Measurements from ENCODE around the gene RPS28.
A peak's percentile ranks its signal among the peaks of the same experiment; 100 is the strongest.
"Not testable (repeated sequence)": the region's sequence is repeated elsewhere in the genome, so short reads cannot be mapped to it uniquely, and the experiment has no call there.

RPS28 gene

GRCh38 chr19:8310342-8311055 lies 10.8 kb upstream of the RPS28 start:
- Histone ChIP-seq H3K36me3 (peaks cover 35% of the 10 kb centered on the region), H3K27me3 (no peaks in the 10 kb centered on the region), H3K9me3 (no peaks in the 10 kb centered on the region), H3K4me3 (ENCODE audit: low read depth, low read length) (no peak overlapping the region), H3K4me1 (no peaks in the 10 kb centered on the region; the same call in 1 of the 2 replicates)
- TF ChIP-seq, protein P1, sequence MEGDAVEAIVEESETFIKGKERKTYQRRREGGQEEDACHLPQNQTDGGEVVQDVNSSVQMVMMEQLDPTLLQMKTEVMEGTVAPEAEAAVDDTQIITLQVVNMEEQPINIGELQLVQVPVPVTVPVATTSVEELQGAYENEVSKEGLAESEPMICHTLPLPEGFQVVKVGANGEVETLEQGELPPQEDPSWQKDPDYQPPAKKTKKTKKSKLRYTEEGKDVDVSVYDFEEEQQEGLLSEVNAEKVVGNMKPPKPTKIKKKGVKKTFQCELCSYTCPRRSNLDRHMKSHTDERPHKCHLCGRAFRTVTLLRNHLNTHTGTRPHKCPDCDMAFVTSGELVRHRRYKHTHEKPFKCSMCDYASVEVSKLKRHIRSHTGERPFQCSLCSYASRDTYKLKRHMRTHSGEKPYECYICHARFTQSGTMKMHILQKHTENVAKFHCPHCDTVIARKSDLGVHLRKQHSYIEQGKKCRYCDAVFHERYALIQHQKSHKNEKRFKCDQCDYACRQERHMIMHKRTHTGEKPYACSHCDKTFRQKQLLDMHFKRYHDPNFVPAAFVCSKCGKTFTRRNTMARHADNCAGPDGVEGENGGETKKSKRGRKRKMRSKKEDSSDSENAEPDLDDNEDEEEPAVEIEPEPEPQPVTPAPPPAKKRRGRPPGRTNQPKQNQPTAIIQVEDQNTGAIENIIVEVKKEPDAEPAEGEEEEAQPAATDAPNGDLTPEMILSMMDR (IDR thresholded peaks at IDR 0.05; ENCODE audit: low read depth, low read length), result no peak
- DNase-seq, result peak; percentile 13

GRCh38 chr19:8311461-8312260 lies 9.6 kb upstream of the RPS28 start:
- TF ChIP-seq, protein P1 (IDR thresholded peaks at IDR 0.05; ENCODE audit: low read depth, low read length), result no peak
- no peaks in the 10 kb centered on the region; the same call in 1 of the 2 replicates for H3K4me1 ChIP-seq
- DNase-seq, result peak; percentile 47
- H3K27me3 ChIP-seq, result no peaks in the 10 kb centered on the region
- no peak overlapping the region for H3K4me3 ChIP-seq (ENCODE audit: low read depth, low read length)
- peaks cover 32% of the 10 kb centered on the region for H3K36me3 ChIP-seq
- H3K9me3 ChIP-seq, result no peaks in the 10 kb centered on the region

DNA sequence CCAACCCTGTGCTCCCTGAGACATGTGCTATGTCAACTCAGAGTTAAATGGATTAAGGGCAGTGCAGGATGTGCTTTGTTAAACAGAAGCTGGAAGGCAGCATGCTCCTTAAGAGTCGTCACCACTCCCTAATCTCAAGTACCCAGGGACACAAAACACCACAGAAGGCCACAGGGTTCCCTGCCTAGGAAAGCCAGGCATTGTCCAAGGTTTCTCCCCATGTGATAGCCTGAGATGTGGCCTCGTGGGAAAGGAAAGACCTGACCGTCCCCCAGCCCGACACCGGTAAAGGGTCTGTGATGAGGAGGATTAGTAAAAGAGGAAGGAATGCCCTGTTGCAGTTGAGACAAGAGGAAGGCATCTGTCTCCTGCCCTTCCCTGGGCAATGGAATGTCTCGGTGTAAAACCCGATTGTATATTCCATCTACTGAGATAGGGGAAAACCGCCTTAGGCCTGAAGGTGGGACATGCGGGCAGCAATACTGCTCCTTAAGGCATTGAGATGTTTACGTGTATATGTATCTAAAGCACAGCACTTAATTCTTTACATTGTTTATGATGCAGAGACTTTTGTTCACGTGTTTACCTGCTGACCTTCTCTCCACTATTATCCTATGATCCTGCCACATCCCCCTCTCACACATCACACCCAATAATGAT lies 6.2 kb upstream of the RPS28 start:
- not testable (repeated sequence) for H3K9me3 ChIP-seq; H3K27me3 ChIP-seq; H3K4me3 ChIP-seq (ENCODE audit: low read depth, low read length); H3K4me1 ChIP-seq
- peak; percentile 0 for DNase-seq
- H3K36me3 ChIP-seq, result peaks cover 32% of the 10 kb centered on the region

DNA sequence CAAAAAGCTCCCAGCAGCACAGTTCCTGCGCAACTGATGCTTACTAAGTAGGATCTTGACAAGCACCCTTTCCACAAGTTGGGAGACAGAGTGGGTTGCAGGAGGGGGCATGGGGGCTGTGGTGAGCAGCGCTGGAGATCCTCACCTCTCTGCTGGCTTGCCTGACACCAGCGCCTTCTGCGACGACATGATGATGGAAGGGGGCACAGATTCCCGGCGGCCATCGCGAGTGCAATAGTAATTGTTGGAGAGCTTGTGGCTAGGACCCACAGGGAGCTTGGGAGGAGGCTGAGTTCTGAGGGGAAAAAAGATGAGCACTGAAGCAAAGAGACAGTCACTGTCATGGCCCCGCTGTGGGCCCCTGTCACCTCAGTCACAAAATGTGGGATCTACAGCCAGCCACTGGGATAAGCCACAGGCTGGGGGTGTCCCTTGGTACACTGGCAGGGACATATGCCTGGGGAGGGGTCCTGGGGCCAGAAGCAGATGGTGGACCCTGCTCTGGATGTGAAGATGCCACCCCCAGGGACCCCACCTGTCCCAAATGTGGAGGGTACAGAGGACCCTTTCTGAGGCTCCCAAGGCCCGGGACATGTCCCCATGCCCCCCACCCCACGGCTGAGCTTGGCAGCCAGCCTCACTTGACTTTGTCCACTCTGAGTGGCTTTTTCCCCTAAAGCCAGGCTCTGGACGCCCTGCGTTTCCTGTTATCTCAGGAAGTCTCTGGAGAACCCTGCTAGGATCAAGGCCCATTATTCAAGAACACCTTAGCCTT lies 4.8 kb upstream of the RPS28 start:
- no peaks in the 10 kb centered on the region for H3K4me1 ChIP-seq
- no peaks in the 10 kb centered on the region for H3K9me3 ChIP-seq
- H3K4me3 ChIP-seq (ENCODE audit: low read depth, low read length), result no peak overlapping the region
- peaks cover 24% of the 10 kb centered on the region for H3K36me3 ChIP-seq
- TF ChIP-seq, protein P1 (IDR thresholded peaks at IDR 0.05; ENCODE audit: low read depth, low read length), result no peak
- no peaks in the 10 kb centered on the region for H3K27me3 ChIP-seq
- DNase-seq, result no peak

- not testable (repeated sequence) for H3K4me3 ChIP-seq (ENCODE audit: low read depth, low read length); H3K27me3 ChIP-seq; H3K4me1 ChIP-seq; H3K9me3 ChIP-seq; DNase-seq
- peaks cover 43% of the 10 kb centered on the region for H3K36me3 ChIP-seq
Observed at GRCh38 chr19:8318835-8319234, 2.5 kb upstream of the RPS28 start.

DNA sequence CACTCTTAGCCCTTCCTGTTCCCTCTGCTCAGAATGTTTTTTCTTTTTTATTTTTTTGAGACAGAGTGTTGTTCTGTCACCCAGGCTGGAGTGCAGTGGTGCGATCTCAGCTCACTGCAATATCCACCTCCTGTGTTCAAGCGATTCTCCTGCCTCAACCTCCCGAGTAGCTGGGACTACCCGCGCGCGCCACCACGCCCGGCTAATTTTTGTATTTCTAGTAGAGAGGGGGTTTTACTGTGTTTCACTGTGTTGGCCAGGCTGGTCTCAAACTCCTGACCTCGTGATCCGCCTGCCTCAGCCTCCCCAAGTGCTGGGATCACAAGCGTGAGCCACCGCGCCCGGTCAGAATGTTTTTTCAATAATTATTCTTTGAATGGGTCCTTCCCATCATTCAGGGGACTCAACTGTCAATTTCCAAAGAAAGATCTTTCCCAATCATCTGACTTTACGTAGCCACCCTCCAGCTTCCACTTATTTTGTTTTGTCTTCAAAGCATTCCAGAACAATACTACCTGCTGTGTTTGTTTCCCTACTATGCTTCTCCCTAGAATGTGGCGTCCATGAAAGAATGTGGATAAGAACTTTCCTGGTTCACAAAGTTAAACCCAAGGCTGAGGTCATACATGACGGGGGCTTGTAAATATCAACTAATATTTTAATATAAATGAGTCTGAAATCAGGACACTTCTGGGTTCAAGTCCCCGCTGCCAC lies 1.3 kb upstream of the RPS28 start:
- H3K9me3 ChIP-seq, result no peaks in the 10 kb centered on the region
- H3K36me3 ChIP-seq, result peaks cover 34% of the 10 kb centered on the region
- H3K27me3 ChIP-seq, result no peaks in the 10 kb centered on the region
- TF ChIP-seq, protein P1 (IDR thresholded peaks at IDR 0.05; ENCODE audit: low read depth, low read length), result no peak
- no peak for DNase-seq
- peak overlapping the region; percentile 100 for H3K4me3 ChIP-seq (ENCODE audit: low read depth, low read length)
- H3K4me1 ChIP-seq, result peaks cover 7% of the 10 kb centered on the region; the same call in 1 of the 2 replicates
